HG02973 (cell line): ENCODE results near the gene PROSER1.
"Not testable (repeated sequence)": the region's sequence is repeated elsewhere in the genome, so short reads cannot be mapped to it uniquely, and the experiment has no call there.

ENCODE experiments used
- ATAC-seq: cut with Tn5 transposase; IDR thresholded peaks from one replicate; pipeline ENCODE4 v1.9.1; 2021; ENCODE audit warnings: moderate library complexity; ENCODE audit not compliant: unreplicated experiment

The PROSER1 gene

GRCh38 chr13:39032150-39032549 is 5.7 kb downstream of the PROSER1 start:
- no peak for ATAC-seq

- no peak for ATAC-seq
Observed at GRCh38 chr13:39025433-39025839, 12.5 kb downstream of the PROSER1 start.

GRCh38 chr13:39023761-39024160 is 14.1 kb downstream of the PROSER1 start:
- no peak for ATAC-seq

- no peak for ATAC-seq
Observed at GRCh38 chr13:39023316-39023715, 14.6 kb downstream of the PROSER1 start.

DNA sequence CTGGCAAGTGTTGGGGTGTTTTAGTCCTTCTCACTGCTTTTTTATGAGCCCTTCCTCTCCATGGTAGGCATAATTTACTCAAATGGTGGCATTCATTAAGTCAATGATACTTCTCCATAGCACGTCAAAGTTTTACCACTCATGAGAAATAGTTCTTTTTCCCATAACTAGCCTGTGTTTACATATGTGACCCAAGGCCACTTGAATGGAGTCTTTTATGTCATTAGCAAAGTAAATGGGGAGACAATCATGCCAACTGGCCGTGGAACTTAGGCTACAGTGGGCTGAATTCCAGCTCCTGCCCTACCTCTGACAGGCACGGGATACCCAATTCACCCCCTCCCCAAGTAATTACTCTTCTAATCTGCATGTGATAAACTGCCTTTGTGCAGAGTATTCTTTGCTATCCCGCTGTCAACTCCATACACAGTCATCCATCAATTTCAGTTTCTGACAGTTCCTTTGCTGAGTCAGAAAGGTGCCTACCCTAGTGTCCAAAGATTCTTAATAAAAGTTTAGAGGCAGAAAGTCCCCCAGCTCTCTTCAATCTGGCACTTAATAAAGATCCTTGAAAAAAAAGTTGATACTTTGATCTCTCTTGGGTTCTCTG is 16.9 kb downstream of the PROSER1 start:
- ATAC-seq: no peak

DNA sequence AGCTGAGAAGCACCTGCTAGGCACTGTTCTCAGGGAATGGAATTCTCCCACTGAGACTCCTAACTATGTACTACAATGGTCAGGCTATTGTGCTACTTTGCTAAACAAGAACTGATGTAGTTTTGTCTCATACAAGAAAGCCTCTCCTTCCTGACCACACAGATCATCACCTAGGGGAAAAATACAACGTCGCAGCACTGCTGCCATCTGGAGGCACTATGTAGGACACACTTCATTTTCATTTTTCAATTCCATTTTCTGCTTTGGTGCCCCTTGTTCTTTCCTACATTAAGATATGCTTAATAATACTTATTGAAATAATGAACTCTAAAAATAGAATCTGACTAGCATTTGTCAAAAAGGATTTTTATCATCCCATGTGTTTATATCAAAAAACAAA is 21.1 kb downstream of the PROSER1 start:
- peak; percentile 64 for ATAC-seq

DNA sequence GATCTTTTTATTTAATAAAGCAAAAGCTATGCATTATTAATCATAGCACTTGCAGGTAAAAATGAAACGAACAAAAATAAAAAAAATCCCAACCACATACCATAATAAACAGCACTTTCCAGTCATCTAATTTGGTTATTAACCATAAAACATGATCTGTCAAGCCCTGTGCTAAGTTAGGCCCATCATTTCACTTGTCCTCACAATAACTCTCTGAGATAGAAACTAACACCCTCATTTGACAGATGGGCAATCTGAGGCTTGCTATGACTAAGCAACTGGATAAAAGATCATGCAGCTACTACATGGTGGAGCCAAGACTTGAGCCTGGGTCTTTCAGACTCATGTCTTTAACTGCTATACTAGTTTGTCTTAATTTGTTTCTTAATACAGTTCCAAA is 21.8 kb downstream of the PROSER1 start:
- peak; percentile 83 for ATAC-seq

DNA sequence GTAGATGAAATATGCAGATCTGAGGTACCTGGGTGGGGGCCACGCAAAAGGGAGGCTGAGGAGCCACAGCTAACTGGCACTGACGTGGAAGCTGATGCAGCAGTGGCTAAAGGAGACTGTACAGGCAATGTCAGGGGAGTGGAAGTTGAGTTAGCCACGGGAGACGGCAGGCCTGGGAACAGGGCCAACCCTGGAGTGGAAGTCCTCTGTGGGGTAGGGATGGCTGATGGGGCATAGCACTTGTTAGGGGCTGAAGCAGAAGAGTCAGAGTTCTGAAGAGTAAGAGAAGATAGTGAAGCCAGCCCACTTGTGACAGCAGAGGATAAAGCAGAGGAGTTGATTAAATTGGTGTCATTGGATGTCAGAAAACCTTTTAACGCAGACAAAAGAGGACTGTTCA is 24.4 kb downstream of the PROSER1 start:
- no peak for ATAC-seq

GRCh38 chr13:39012608-39013007 is 25.3 kb downstream of the PROSER1 start:
- no peak for ATAC-seq

DNA sequence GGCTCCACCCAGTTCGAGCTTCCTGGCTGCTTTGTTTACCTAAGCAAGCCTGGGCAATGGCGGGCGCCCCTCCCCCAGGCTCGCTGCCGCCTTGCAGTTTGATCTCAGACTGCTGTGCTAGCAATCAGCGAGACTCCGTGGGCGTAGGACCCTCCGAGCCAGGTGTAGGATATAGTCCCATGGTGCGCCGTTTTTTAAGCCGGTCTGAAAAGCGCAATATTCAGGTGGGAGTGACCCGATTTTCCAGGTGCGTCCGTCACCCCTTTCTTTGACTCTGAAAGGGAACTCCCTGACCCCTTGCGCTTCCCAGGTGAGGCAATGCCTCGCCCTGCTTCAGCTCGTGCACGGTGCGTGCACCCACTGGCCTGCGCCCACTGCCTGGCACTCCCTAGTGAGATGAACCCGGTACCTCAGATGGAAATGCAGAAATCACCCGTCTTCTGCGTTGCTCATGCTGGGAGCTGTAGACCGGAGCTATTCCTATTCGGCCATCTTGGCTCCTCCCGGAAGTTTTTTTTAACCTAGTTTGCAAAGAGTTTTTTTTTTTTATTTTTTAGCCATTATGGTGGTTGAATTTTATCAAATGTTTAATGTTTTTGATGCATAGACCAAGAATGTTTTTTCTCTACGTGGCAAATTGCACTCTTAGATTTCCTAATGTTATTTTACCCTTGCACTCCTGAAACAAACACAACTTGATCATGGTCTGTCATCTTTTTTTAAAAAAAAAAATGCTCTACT is 31.3 kb downstream of the PROSER1 start:
- ATAC-seq: not testable (repeated sequence)

DNA sequence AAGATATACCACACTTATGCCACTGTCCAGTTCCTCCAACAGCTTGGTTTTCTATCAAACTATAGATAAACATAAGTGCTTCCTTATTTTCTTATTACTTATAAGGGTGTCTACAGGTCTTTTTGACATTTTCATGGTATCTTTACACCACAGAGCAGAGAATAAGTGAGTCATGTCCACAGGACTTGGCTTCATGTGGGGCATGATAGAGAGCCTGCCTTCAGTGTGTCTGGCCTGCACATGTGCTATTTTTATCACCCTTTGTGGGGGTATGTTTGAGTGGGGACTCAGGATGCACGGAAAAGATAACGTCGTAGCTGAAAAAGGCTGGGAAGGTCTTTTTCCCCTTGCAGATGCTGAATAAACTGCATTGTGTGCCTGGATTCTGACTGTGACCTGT is 39.1 kb downstream of the PROSER1 start:
- ATAC-seq: no peak

GRCh38 chr13:38993381-38993780 is 44.5 kb downstream of the PROSER1 start:
- ATAC-seq: no peak

GRCh38 chr13:38990693-38991092 is 47.2 kb downstream of the PROSER1 start, which contains the start of gene STOML3:
Gene STOML3 (minus strand): TSS chr13:38990831. CDS start chr13:38990721, 110 bp downstream.
- ATAC-seq: no peak

GRCh38 chr13:38981096-38981495 is 56.8 kb downstream of the PROSER1 start:
- ATAC-seq: no peak

GRCh38 chr13:38980750-38981078 is 57.2 kb downstream of the PROSER1 start:
- no peak for ATAC-seq

- no peak for ATAC-seq
Observed at GRCh38 chr13:38979891-38980749, 57.8 kb downstream of the PROSER1 start.

GRCh38 chr13:38970380-38971051 is 67.4 kb downstream of the PROSER1 start:
- no peak for ATAC-seq

DNA sequence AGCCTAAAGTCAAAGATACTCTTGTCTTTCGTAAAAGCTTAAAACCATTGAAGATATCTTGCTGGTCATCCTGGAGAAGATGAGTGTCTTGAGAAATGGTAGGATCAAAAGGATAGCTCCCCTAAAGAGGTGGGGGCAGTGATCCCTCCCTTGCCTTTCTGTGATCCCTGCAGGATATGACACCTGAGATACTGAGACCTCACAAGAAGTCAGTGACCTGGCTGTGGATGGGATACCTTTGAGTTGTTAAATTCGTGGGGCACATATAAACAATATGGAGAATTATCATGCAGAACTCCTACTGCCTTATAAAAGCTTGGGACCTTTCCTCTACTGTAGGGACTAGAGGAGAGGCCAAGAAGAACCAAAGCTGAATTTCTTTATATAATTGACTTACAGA is 68.7 kb downstream of the PROSER1 start:
- no peak for ATAC-seq

DNA sequence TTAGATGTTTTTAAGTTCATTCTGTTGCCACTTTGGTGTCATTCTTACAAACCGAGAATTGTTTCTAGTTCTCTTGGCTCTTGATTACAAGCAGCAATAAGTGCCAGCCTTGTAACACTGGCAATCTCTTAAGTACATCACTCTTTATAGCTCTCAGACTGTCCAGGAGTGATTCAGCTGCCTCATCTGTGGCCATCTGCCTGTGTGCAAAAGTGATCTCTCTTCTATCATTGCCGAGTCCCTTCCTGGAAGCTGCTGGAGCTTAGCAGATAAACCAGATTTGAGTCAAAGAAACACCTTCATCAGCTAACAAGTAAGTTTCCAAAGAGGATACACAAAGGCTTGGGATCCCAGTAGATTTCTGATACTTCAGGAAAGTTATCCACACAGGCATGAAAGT is 70.4 kb downstream of the PROSER1 start:
- ATAC-seq: no peak

GRCh38 chr13:38965281-38965680 is 72.6 kb downstream of the PROSER1 start:
- no peak for ATAC-seq

DNA sequence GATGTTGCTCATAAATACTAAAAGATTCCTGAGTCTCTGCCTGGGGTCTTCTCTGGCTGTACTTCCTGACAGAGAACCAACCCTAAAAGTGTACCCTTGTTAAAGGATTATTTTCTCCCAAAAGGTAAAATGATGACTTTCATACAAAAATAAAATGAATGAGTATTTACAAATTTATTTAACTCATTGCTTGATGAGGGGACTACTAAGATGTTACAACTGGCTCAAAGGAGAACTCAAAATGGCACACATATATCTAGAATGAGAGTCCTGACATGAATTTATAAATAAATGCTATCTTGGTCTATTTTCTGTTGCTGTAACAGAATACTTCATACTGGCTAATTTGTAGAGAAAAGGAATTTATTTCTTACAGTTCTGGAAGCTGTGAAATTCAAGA is 77.7 kb downstream of the PROSER1 start:
- no peak for ATAC-seq
